HEK293 (cell line): ENCODE data around the gene ZIC5.

Experiments
- GLIS1 ChIP-seq: fragments of 450-650 bp; formaldehyde crosslinking; IDR thresholded peaks from 2 replicates; pipeline ENCODE4 v1.5.1; 2016; ENCODE audit warnings: missing biosample characterization, missing genetic modification characterization
- RBAK ChIP-seq: fragments of 450-650 bp; formaldehyde crosslinking; IDR thresholded peaks from 2 replicates; pipeline ENCODE4 v1.5.1; 2016; ENCODE audit warnings: missing biosample characterization, missing genetic modification characterization
- ZNF121 ChIP-seq: fragments of 450-650 bp; formaldehyde crosslinking; IDR thresholded peaks from 2 replicates; pipeline ENCODE4 v1.5.1; 2016; ENCODE audit warnings: missing biosample characterization, missing genetic modification characterization
- ZNF629 ChIP-seq: fragments of 450-650 bp; formaldehyde crosslinking; IDR thresholded peaks from 2 replicates; pipeline ENCODE4 v1.5.1; 2017; ENCODE audit warnings: missing biosample characterization, missing genetic modification characterization
- TF ChIP-seq, protein P1 (sequence below): fragments of 450-650 bp; formaldehyde crosslinking; IDR thresholded peaks from 2 replicates; pipeline ENCODE4; 2016; ENCODE audit warnings: missing biosample characterization, missing genetic modification characterization

DNA sequence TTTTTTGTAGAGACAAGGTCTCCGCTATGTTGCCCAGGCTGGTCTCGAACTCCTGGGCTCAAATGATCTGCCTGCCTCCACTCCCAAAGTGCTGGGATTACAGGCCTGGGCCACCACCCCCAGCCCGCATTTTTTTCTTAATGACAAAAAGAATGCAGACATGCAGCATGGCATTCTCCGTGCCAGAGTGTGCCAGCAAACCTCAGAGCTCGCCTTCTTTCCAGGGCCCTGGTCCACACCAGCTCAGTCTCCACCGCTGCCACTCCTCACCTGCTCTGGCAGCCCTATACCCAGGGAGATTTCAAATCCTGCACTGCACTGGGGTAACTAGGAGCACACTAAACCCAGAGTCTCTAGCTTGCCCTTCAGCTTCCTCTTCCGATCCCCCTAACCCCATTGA is 41.7 kb downstream of the ZIC5 start:
- TF ChIP-seq GLIS1 (tag by site-specific recombination) (no peak), ZNF629 (tag by site-specific recombination) (no peak), RBAK (tag by site-specific recombination) (no peak), ZNF121 (no peak)
- TF ChIP-seq, protein P1, sequence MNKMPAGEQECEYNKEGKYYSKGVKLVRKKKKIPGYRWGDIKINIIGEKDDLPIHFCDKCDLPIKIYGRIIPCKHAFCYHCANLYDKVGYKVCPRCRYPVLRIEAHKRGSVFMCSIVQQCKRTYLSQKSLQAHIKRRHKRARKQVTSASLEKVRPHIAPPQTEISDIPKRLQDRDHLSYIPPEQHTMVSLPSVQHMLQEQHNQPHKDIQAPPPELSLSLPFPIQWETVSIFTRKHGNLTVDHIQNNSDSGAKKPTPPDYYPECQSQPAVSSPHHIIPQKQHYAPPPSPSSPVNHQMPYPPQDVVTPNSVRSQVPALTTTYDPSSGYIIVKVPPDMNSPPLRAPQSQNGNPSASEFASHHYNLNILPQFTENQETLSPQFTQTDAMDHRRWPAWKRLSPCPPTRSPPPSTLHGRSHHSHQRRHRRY (tag by site-specific recombination): no peak
